Lower lobe of right lung (tissue), 2 donors: ENCODE results near the gene AP2A2. TPM values are rescaled to one million over a fixed set of nuclear protein-coding genes. Genes with fewer than 3 reads are reported as not detected.

ENCODE experiments used
- ATAC-seq, 2 donors: fragments of 200-7000 bp; cut with Tn5 transposase; one replicate each; pipeline ENCODE4 v1.9.1; 2020 to 2022; ENCODE audit warnings: mild to moderate bottlenecking in 2 of 2, moderate library complexity in 2 of 2
- DNase-seq: peaks from one replicate; pipeline ENCODE4 v3.0.0-alpha.2; 2020
- H3K27ac ChIP-seq: fragments of 200-600 bp; one replicate; pipeline ENCODE4 v1.8.0; 2022
- H3K27me3 ChIP-seq: fragments of 200-600 bp; one replicate; pipeline ENCODE4 v1.8.0; 2022; ENCODE audit warnings: low read depth
- H3K36me3 ChIP-seq: fragments of 200-600 bp; one replicate; pipeline ENCODE4 v1.8.0; 2022; ENCODE audit warnings: mild to moderate bottlenecking
- H3K4me1 ChIP-seq: fragments of 200-600 bp; one replicate; pipeline ENCODE4 v1.8.0; 2022
- H3K4me3 ChIP-seq: fragments of 200-600 bp; one replicate; pipeline ENCODE4 v1.8.0; 2022; ENCODE audit warnings: mild to moderate bottlenecking
- H3K9me3 ChIP-seq: fragments of 200-600 bp; one replicate; pipeline ENCODE4 v1.8.0; 2022
- CTCF ChIP-seq: fragments of 200-600 bp; IDR thresholded peaks from one replicate; pipeline ENCODE4 v1.8.0; 2022; ENCODE audit warnings: antibody characterized with exemption, mild to moderate bottlenecking
- intact Hi-C: fragments of 100-400 bp; cut with DNase I; formaldehyde crosslinking; loops from one replicate; pipeline ENCODE4 v1.11.0; 2022
- total RNA-seq: library from RNA; stranded (reverse); fragmentation: NEBNext Ultra II Directional; extraction: Animal tissue kit (Norgen Biotek cat#: 25700); gene quantifications from one replicate; pipeline ENCODE4 v1.2.1, GENCODE V29; 2021
- donor health status: DM: no; HTN: yes; CAD: no; lungs with severe emphysema.

Gene AP2A2
- total RNA-seq, 1 donor from 2014 or later, result 130 TPM

DNA sequence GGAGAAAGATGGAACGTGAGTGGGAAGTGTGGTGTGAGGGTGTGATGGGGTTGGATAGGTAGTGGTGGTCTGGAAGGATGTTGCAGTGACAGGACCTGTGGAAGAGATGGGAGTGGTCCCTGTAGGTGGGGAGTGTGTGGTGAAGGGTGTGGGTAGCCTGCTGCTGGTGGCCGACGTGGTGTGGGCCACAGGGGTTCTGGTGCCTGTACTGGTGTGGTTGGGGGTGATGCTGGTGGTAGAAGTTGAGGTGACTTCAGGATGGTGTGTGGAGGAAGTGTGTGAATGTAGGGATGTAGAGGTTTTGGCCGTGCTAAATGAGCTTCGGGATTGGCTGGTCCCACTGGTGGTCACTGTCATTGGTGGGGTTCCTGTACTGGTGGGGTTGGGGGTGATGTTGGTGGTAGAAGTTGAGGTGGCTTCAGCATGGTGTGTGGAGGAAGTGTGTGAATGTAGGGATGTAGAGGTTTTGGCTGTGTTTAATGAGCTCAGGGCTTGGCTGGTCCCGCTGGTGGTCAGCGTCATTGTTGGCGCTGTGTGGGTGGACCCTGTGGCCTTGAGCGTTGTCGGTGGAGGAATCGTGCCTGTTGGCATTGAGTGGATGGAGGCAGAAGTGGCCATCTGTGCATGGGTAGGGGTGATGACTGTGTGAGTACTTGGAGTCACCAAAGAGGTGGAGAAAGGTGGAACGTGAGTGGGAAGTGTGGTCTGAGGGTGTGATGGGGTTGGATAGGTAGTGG is 91.8 kb downstream of the AP2A2 start:
- no peak overlapping the region for H3K4me3 ChIP-seq
- no peaks in the 10 kb centered on the region for H3K27me3 ChIP-seq
- no peak for TF ChIP-seq CTCF
- ATAC-seq (peak; percentile 31 to 35), DNase-seq (no peak)
- peaks cover 4% of the 10 kb centered on the region for H3K36me3 ChIP-seq
- intact Hi-C loops, result no loop called here
- no peaks in the 10 kb centered on the region for H3K9me3 ChIP-seq
- H3K27ac ChIP-seq, result no peak overlapping the region
- H3K4me1 ChIP-seq, result no peaks in the 10 kb centered on the region

GRCh38 chr11:1018091-1018490 is 92.4 kb downstream of the AP2A2 start:
- H3K9me3 ChIP-seq, result no peaks in the 10 kb centered on the region
- DNase-seq (no peak), ATAC-seq (no peak)
- H3K36me3 ChIP-seq, result peaks cover 4% of the 10 kb centered on the region
- no peaks in the 10 kb centered on the region for H3K27me3 ChIP-seq
- no peak overlapping the region for H3K4me3 ChIP-seq
- TF ChIP-seq CTCF, result no peak
- intact Hi-C loops, result no loop called here
- H3K27ac ChIP-seq, result no peak overlapping the region
- H3K4me1 ChIP-seq, result no peaks in the 10 kb centered on the region

DNA sequence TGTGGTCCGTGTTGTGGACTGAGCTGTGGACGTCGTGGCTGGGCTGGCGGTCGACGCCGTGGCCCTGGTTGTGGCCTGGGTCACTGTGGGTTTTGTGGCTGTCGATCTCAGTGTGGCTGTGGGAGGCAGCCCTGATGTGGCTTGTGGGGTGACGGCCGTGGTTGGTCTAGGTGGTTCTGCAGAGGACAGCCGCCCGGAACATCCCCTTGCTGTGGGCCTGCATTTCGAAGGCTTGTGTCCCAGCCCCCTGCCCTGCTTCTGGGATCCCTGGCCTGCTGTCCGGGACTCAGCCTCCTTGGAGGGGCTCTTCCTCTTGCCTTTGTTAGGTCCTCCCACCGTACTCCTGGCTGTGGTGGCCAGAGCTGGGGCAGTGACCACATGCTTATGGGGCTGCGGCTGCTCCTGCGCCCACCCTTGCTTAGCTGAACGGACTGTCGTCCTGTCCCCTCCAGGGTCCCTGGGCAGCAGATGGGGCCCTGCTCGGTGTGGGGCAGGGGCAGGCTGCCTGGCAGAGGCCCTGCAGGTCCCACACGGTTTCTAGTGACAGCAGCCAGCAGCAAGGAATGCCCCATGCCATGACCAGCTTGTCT is 93.7 kb downstream of the AP2A2 start:
- intact Hi-C loops, result no loop called here
- Histone ChIP-seq H3K36me3 (no peaks in the 10 kb centered on the region), H3K27ac (no peak overlapping the region), H3K27me3 (no peaks in the 10 kb centered on the region), H3K4me1 (no peaks in the 10 kb centered on the region), H3K4me3 (no peak overlapping the region), H3K9me3 (no peaks in the 10 kb centered on the region)
- DNase-seq (no peak), ATAC-seq (no peak)
- TF ChIP-seq CTCF, result no peak

GRCh38 chr11:1020211-1020905 is 94.7 kb downstream of the AP2A2 start:
- no peak for TF ChIP-seq CTCF
- H3K27me3 ChIP-seq, result no peaks in the 10 kb centered on the region
- intact Hi-C loops, result no loop called here
- no peak overlapping the region for H3K27ac ChIP-seq
- DNase-seq (no peak), ATAC-seq (no peak)
- H3K36me3 ChIP-seq, result no peaks in the 10 kb centered on the region
- H3K4me1 ChIP-seq, result no peaks in the 10 kb centered on the region
- H3K9me3 ChIP-seq, result no peaks in the 10 kb centered on the region
- no peak overlapping the region for H3K4me3 ChIP-seq

DNA sequence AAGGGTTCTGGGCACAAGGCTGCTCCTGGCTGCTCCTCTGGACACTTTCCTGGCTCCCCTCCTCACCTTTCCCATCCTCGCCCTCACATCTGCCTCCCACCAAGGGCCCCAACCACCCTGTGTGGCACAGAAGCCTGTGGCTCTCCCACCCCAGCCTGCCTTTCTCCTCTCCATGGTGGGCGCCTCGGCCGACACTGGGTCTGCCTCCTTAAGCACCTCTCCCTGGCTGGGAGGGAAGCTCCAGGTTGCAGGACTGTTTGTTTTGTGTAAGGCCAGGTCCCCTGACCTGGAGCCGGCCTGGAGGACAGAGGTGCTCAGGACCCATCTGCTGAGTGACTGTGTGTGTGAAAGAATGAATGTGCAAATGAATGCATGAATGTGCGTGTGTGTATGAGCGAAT is 96.7 kb downstream of the AP2A2 start:
- H3K4me3 ChIP-seq, result no peak overlapping the region
- H3K36me3 ChIP-seq, result no peaks in the 10 kb centered on the region
- ATAC-seq (no peak), DNase-seq (no peak)
- intact Hi-C loops, result no loop called here
- no peaks in the 10 kb centered on the region for H3K4me1 ChIP-seq
- no peaks in the 10 kb centered on the region for H3K27me3 ChIP-seq
- no peaks in the 10 kb centered on the region for H3K9me3 ChIP-seq
- TF ChIP-seq CTCF, result no peak
- H3K27ac ChIP-seq, result no peak overlapping the region
